Measurements from ENCODE around the gene ZBTB43.

The ZBTB43 gene

GRCh38 chr9:126832440-126832839 lies 27.6 kb downstream of the ZBTB43 start:
- DNase-seq, result no peak

- no peak for DNase-seq
Observed at GRCh38 chr9:126833020-126833419, 28.2 kb downstream of the ZBTB43 start.

GRCh38 chr9:126833710-126834345 lies 29.0 kb downstream of the ZBTB43 start:
- DNase-seq, result no peak

DNA sequence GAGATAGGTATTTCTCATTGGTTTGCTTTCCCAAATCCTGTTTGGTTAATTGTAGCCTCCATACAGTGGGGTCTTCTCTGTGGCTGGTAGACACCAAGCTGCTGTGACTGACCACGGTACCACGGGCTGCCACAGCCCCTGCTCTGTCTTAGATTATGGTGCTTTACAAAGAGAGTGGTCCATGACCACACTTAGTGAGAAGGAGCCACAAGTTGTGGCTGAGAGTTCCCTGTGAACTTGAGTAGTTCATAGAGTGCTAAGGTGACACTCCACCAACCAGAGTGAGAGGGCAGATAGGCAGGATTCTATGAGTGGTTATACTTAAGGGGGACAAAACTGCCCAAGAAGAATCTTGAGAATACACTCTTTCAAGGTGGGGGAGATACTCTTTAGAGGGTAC lies 29.8 kb downstream of the ZBTB43 start:
- no peak for DNase-seq

DNA sequence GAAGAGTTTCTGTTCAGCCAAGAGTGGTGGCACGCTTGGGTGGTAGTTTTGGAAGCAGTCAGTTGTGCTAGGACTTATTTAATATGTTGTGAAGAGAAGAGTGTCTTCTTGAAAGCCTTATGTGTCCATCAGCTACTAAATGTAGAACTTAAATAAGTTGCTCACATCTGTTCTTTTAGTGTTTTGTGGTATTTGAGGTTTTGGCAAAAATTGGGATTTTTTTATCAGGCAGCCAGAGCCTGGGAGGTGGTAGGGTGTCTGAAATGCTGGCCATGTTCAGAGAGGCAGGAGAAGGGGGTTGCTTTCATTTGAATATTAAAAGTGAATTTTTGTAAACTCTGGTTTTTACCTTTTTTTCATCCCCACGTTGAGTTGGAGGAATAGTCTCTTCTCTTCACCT lies 31.4 kb downstream of the ZBTB43 start:
- DNase-seq, result no peak

DNA sequence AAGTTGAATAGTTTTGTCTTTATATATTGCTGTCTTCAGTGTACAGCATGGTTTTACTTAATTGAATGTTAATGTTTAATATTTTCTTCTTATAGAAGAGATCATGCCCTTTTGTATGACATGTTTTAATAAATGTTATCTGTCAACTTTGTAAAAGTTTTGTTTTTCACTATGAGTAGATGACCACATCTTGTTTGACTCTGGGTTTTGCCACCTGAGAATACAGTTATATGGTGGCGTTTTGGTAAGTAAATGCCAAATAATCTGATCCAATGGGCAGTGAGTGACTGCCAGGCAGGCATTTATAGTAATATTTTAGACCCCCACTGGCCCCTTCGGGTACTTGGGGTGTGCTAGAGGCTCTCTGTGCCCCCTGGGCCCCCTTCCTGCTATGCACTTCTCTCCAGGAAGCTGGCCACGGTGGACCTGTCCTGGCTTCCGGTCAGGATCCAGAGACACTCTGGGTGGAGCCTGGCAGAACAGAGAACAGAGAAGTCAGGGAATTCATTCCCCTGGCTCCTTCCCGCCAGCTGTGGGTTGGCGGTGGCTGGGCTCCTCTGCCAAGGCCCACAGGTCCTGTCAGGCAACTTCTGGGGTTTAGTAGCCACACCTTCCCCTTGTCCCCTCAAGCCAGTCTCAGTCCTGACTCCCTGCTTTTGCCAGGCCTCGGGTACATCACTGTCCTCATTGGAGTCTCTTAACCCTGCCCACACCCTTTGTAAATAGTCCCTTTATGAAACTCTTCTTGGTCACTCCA lies 33.4 kb downstream of the ZBTB43 start:
- DNase-seq, result no peak

DNA sequence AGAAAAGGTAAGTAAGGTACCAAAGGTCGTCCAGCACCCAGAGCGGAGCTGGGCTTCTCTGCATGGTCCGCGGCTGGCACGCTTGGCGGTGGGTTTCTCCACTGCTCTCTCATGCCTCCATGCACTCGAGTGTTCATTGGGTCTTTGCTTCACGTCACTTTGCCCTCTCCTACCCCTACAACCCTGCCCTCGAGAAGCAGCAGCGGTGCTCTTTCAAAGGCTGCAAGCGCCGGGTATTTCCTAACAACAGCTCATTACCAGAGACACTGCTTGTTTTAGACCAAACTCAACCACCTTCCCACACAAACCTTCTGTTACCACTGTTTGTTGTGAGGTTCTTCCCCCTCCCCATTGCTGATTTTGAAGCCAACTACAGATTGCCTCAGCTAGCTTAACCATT lies 34.1 kb downstream of the ZBTB43 start:
- DNase-seq, result no peak

- DNase-seq, result no peak
Observed at GRCh38 chr9:126839301-126839700, 34.5 kb downstream of the ZBTB43 start.

- DNase-seq, result no peak
Observed at GRCh38 chr9:126842220-126842842, 37.5 kb downstream of the ZBTB43 start.

GRCh38 chr9:126842977-126843799 lies 38.3 kb downstream of the ZBTB43 start:
- DNase-seq, result no peak

DNA sequence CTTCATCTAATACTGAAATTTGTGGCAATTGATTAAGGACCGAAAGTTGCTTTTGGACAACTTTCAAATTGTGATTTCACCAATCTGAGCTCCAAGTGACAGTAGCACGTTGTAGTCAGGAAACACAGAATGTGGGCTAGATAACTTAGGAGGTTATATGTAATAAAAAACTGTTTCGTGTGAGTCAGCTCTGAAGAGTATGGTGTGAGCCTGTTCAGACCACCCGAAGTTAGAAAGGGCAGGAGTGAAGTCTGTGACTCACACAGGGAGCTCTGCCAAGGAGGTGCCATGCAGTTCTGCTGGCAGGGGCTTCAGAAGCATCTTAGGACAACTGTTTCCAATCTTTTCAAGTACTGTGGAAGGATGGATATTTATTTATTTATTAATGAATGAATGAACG lies 39.2 kb downstream of the ZBTB43 start:
- DNase-seq, result no peak

GRCh38 chr9:126847051-126847450 lies 42.2 kb downstream of the ZBTB43 start:
- DNase-seq, result no peak

DNA sequence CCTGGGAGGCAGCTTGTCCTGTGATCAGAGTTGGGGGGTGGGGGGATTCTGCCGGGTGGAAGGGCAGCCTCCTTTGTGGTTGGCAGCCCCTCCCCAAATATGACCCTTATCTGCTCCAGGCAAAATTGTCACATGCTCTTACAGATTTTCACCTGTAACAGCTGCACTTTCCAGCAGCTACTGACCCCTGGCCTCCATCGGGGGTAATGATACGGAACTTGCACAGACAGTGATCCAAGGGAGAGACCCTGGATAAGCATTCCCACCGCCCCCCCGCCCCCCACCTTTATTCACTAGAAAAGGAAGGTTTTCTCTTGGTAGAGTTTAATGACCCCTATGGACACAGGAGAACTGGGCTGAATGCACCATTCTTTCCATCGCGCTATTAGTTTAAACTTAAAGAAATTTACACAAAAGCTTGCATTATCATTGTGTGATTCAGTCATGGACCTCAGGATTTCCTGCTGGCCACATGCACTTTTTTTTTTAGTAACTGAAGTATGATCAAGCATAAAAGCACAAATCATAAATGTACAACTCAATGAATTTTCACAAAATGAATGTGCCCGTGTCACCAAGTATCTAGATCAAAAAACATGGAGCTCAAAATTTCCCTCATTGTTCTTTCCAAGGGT lies 44.9 kb downstream of the ZBTB43 start:
- no peak for DNase-seq

DNA sequence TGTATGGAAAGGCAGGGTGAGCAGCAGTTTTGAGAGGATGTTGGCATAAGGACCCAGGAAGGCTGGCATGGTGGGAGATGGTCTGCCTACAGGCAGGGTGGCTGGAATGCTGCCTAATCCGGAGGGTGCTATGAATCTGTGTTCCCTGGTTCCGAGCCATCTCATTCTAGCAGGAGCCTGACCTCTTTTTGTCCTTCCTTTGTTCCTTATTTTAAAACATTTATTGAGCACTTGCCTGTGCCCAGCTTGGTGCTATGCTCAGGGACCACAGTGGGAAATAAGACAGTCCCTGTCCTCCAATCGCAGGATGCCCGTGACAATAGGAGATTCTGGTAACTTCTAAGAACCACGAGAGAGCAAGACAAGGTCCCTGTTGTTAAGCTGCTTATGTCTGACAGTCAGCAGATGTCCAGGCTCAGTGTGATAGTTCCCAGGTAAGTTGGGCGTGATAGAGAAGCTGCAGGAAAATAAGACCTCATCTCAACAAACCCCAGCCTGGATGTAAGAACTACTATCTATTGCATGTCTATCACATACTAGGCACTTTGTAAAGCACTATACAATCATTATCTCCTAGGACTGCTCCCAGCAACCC lies 46.5 kb downstream of the ZBTB43 start:
- DNase-seq, result no peak

DNA sequence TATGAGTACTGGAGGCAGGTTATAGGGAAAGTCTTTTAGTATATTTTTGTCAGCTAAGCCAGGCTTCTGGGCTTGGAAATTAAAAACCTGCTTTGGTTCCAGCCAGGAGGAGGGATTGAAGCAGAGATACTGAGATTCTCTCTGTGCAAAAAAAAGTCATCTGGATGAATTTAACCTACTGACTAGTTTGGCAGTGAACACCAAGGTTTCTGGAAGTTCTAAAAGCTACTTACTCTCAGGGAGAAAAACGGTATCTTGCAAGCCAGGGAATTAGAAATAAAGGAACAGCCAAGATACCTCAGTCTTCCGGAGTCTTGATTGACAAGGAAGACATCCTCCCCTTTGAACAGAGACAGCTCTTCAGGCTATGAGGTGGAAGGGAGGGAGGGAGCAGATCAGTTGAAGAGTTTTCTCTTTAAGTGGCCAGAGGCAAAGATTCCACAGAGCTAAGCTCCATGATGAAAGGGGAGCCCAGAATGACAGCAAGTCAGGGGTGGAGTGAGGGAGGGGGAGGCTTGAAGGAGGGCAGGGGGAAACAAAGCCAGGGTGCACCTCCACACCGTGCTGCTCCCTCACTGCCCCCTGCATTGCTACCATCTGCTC lies 47.3 kb downstream of the ZBTB43 start:
- DNase-seq, result no peak

- DNase-seq, result no peak
Observed at GRCh38 chr9:126853667-126854066, 48.8 kb downstream of the ZBTB43 start.

GRCh38 chr9:126854734-126855133 lies 49.9 kb downstream of the ZBTB43 start:
- DNase-seq, result no peak

- no peak for DNase-seq
Observed at GRCh38 chr9:126856326-126856877, 51.6 kb downstream of the ZBTB43 start.

DNA sequence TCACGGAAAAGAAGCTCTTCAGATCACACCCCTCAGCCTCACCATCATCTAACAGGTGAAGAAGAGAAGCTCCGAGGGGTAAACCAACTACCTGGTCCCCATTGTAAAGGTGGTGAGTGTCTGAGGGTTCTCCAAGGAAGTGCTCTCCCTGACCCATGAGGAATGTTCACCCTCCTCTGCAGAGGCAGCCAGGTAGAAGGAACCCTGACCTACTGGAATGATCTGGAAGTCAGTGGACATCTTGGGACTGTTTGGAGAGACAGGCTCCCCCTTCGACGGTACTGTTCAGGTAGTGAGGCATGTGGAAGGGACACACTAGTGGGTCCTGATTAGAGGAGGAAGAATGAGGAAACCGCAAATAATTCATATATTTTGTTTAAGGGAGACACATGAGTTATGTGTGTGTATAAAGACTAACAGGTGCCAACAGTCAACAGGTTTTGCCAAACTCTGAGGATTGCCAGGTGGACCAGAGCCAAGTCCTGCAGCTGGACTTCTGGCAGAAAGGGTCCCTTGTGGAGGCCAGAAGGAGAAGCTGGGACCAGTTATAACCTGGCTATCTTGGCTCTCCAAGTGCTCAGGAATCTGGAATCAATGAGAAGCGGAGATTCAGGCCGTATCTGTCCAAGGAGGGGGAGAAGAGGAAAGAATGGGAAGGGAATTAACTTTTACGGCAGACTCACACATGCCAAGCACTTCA lies 52.6 kb downstream of the ZBTB43 start:
- no peak for DNase-seq

DNA sequence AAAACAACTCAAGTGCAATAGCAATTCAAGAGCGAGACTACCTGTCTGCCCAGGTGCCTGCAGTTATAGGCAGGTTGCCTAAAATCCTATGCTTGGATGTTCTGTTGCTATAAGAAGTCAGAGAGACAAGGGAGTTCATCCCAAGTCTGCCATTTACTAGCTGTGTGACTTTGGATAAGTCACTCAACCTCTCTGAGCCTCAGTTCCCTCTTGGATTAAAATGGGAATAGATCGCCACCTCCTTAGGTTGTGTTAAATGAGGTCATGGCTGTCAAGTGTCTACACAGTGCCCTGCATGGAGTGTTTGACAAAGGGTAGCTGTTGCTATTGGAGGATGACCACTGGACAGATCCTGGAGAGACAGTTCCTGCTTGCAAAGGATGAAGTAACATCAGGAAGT lies 54.3 kb downstream of the ZBTB43 start:
- no peak for DNase-seq

All from effector CD4-positive, alpha-beta T cell (primary cell).